GM18870 (cell line): ENCODE measurements around the gene KCNC3.

Experiments used
- ATAC-seq: cut with Tn5 transposase; IDR thresholded peaks from one replicate; pipeline ENCODE4 v1.9.1; 2021; ENCODE audit warnings: moderate library complexity; ENCODE audit not compliant: unreplicated experiment

The KCNC3 gene

GRCh38 chr19:50329146-50329925 lies at the start of gene KCNC3:
Gene KCNC3 (minus strand): TSS chr19:50329377. CDS start chr19:50329082, 295 bp downstream.
- ATAC-seq, result peak; percentile 50

DNA sequence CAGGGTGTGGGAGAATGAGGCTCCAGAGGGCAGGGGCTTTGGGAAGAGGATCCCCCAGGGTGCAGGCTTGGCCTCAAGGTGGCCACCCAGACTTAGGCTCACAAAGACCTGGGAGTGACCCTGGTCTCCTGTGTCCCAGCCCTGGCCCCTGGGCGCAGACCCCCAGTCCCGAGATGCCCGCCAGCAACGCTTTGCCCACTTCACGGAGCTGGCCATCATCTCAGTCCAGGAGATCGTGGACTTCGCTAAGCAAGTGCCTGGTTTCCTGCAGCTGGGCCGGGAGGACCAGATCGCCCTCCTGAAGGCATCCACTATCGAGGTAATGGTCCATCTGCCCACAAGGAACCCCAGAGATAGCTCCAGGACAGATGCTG lies 49.7 kb upstream of the KCNC3 start:
- no peak for ATAC-seq

GRCh38 chr19:50378169-50378862 lies 49.1 kb upstream of the KCNC3 start:
- ATAC-seq, result no peak

GRCh38 chr19:50377517-50377916 lies 48.3 kb upstream of the KCNC3 start:
- ATAC-seq, result no peak

GRCh38 chr19:50377051-50377461 lies 47.9 kb upstream of the KCNC3 start:
- no peak for ATAC-seq

DNA sequence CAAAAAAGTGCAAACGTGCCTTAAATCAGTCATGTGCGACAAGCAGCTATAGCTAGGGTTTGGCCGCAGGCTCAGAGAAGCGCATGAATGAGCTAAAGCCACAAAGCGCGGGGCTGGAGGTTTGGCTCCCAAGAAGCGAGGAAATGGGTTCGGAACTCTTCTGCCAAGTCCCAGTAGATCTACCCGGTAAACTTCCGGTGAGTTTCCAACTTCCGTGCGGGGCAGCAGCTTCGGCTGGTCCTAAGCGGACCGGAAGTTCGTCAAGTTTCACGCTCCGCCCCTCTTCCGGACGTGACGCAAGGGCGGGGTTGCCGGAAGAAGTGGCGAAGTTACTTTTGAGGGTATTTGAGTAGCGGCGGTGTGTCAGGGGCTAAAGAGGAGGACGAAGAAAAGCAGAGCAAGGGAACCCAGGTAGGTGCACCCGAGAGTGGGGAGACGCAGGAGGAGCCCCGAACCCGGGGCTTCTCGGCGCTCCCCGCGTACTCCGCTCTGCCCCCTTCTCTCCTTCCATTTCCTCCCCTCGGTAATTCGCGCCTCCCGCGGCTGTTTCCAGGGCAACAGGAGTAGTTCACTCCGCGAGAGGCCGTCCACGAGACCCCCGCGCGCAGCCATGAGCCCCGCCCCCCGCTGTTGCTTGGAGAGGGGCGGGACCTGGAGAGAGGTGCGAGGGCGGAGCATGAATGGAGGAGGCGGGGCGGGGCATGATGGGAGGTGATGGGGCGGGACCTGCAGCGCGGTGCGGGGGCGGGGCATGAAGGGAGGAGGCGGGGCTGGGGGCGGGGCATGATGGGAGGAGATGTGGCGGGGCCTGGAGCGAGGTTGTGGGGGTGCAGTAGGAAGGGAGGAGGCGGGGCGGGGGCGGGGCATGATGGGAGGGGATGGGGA lies 47.2 kb upstream of the KCNC3 start, which contains the start of gene NR1H2:
NR1H2 (plus strand) TSS at position 292 of the 885 bp plus-strand sequence. CDS start 1,149 bp downstream, outside the sequence.
- peak; percentile 79 for ATAC-seq

DNA sequence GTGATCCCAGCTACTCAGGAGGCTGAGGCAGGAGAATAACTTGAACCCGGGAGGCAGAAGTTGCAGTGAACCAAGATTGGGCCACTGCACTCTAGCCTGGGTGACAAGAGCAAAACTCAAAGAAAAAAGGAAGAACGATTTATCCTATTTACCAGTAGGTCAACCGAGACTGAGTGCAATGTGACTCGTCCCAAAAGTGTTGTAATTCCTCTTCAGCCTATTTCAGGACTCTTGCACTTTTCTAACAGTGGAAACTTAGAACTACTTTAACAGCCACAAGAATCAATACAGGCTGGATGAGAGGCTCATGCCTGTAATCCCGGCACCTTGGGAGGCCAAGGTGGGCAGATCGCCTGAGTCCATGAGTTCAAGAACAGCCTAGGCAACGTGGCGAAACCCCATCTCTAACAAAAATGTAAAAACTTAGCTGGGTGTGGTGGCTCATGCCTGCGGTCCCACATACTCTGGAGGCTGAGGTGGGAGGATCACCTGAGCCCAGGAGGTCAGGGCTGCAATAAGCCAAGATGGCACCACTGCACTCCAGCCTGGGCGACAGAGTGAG lies 42.8 kb upstream of the KCNC3 start:
- no peak for ATAC-seq

DNA sequence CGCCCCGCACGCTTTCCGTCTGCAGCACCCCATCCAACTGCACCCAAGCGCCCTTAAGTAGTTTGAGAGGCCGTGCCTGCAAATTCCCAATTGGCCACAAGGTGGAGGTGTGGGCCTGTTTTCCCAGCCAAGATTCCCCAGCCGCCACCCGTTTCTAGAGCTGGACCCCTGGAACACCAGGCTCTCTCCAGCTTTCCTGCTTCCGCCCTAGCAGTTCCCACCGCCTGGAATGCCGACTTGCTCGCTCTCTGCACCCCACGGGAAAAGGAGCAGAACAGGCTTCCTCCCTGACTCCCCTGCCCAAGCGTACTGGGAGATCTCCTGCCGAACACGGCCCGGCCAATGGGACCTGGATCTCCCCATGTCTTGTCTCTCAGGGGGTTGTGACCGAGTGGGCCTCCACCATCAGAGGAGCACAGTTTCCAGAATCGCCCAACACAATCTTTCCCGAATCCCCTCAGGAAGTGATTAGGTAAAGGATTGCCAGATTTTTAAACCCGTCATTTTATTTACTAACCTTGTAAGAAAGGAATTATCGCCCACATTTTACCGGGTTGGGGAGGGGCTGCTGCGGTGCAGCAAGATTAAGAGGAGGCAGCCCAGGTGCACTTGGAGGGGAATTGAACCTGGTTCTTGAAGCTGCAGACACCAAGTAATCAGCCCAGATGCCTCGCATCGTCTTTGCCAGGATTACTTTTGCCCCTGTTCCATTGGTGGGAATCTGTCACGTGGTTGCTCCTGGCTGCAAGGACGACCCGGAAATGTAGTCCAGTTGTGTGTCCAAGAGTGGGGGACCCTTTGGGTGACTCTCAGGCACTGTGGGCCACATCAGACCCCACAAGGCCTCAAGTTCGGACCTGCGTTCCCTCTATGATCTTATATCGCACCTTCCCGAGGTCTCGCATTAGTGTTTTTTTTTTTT lies 39.7 kb upstream of the KCNC3 start:
- ATAC-seq, result no peak

GRCh38 chr19:50365434-50366306 lies 36.5 kb upstream of the KCNC3 start, which contains the start of gene NAPSA:
Gene NAPSA (minus strand): TSS chr19:50365639. CDS start chr19:50365621, 18 bp downstream.
- ATAC-seq, result no peak

DNA sequence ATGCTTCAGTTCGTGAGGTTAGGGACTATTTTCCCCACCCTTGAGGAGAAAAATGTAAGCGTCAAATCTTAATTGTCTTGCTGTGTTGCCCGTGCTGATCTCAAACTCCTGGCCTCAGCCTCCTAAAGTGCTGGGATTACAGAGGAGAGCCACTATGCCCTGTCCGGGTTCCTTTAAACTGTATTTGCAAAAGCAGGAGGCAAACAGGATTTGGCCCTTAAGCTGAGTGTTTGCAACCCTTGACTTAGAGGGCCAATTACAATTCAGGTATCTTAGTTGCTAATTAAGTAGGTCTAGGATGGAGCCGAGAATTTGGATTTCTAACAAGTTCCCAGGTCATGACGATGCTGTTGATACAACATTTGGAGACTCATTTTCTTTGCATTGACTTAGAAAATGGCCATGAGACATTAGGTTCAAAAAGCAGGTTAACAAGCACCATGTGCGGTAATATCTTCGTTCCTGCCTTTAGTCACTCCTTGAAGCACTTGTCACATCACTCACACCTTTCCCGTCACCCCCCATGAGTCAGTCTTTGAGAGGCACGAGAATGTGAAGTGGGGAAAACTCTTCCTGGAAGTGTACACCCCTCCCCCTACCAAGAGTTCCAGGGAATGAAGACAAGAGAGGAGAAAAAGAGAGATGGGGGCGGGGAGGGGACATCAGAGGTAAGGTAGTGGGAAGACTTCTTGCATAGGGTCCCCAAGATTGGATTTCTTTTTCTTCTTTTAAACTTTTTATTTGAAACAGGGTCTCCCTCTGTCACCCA lies 33.7 kb upstream of the KCNC3 start:
- no peak for ATAC-seq

DNA sequence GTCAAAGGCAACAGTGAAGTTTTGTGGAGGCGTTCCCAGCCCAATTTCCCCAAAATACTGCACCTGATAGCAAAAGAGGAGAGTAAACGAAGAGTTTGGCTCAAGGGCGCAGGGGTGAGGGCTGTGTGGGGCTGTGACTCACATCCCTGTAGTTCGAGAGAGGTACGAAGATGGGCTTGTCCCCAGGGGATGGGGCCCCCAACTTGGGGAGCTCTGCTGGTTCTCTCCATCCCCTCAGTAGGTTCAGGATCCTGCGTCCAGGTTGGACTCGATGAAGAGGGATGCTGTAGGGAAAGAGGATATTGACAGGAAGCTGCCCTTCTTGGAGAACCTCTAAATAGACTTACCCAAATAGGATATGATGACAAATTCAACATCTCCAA lies 32.8 kb upstream of the KCNC3 start:
- no peak for ATAC-seq

GRCh38 chr19:50361290-50362029 lies 32.3 kb upstream of the KCNC3 start:
- ATAC-seq, result no peak

- no peak for ATAC-seq
Measured at GRCh38 chr19:50359328-50359818, 30.2 kb upstream of the KCNC3 start.

- ATAC-seq, result no peak
Measured at GRCh38 chr19:50358483-50359327, 29.5 kb upstream of the KCNC3 start.

DNA sequence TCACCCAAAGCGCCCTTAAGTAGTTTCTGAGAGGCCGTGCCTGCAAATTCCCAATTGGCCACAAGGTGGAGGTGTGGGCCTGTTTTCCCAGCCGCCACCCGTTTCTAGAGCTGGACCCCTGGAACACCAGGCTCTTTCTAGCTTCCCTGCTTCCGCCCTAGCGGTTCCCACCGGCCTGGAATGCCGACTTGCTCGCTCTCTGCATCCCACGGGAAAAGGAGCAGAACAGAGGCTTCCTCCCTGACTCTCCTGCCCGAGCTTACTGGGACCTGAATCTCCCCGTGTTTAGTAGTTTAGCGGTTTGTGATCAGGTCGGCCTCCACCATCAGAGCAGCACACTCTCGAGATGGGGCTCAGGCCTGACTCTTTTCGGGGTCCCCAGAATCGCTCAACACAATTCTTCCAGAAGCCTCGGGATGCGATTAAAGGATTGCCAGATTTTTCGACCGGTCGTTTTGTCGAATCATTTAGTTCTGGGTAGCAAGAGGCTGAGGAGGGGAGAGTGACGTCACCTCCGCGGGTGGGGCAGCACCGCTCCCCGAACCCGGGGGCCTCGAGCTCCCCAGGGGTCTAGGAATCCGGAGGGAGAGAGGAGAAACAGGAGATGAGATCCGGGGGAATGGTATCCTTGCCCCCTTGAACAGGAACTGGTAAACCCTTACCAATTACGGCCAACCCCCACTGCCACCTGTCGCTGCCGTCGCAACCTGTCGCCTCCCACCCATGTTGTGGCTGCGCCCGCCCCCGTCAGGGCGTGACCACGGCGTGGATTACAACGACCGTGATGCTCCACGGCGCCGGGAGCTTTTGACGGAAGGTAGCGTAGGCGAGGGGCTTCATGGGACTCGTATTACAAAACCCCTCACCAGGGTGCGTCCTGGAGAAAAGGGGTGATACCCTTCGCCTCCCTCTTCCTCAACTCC lies 28.3 kb upstream of the KCNC3 start:
- ATAC-seq, result no peak
